ENCODE results near the gene CASP4.
"Not testable (repeated sequence)": the region's sequence is repeated elsewhere in the genome, so short reads cannot be mapped to it uniquely, and the experiment has no call there.

CASP4 gene

DNA sequence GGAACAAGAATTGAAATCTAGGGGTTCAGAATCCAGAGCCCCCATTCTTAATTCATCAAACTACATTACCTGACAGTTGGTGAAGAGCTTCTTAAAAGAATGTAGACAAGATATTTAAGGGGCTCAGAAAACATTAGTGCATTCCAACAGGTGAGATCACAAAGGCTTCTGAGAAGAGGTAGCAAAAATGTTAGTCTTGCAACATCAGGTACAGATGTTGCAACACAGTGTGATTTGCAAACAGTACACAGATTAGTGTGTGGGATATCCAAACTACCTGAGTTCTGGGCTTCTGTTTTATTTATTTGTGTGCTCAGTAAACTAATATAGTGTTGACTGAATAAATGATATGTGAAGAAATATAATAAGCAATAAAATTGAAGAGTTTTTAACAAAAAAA lies 11.8 kb downstream of the CASP4 start:
- no peak for DNase-seq (ENCODE audit: low read depth)

- DNase-seq (ENCODE audit: low read depth) = no peak
These were observed 21.5 kb downstream of the CASP4 start for GRCh38 chr11:104946907-104947306.

DNA sequence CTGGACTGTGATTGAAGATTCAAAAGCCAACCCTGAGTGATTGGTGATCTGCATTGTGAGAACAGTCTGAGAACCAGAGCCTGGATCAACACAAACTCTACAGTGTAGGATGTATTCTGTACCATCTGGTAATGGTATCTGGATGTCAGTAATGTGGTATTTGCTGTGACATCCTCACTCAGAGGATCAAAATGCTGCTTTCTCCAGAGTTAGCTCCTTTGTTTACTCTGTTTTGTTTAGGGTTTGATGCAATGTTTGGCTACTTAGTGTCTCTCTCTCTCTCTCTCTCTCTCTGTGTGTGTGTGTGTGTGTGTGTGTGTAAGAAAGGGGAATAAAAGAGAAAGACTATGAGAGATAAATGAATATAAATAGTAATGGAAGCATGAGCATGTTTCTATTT lies 24.3 kb downstream of the CASP4 start:
- no peak for DNase-seq (ENCODE audit: low read depth)

- DNase-seq (ENCODE audit: low read depth) = no peak
These were observed 24.8 kb downstream of the CASP4 start for GRCh38 chr11:104943561-104943960.

- DNase-seq (ENCODE audit: low read depth) = no peak
These were observed 33.8 kb downstream of the CASP4 start for GRCh38 chr11:104934594-104934993.

- DNase-seq (ENCODE audit: low read depth) = not testable (repeated sequence)
These were observed 34.3 kb downstream of the CASP4 start for GRCh38 chr11:104934073-104934472.

DNA sequence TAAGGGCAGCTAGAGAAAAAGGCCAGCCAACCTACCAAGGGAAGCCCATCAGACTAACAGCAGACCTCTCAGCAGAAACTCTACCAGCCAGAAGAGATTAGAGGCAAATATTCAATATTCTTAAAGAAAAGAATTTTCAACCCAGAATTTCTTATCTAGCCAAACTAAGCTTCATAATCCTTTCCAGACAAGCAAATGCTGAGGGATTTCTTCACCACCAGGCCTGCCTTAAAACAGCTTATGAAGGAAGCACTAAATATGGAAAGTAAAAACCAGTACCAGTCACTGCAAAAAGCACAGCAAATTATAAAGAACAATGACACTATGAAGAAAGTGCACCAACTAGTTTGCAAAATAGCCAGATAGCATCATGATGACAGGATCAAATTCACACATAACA lies 39.6 kb downstream of the CASP4 start:
- DNase-seq (ENCODE audit: low read depth) = no peak

DNA sequence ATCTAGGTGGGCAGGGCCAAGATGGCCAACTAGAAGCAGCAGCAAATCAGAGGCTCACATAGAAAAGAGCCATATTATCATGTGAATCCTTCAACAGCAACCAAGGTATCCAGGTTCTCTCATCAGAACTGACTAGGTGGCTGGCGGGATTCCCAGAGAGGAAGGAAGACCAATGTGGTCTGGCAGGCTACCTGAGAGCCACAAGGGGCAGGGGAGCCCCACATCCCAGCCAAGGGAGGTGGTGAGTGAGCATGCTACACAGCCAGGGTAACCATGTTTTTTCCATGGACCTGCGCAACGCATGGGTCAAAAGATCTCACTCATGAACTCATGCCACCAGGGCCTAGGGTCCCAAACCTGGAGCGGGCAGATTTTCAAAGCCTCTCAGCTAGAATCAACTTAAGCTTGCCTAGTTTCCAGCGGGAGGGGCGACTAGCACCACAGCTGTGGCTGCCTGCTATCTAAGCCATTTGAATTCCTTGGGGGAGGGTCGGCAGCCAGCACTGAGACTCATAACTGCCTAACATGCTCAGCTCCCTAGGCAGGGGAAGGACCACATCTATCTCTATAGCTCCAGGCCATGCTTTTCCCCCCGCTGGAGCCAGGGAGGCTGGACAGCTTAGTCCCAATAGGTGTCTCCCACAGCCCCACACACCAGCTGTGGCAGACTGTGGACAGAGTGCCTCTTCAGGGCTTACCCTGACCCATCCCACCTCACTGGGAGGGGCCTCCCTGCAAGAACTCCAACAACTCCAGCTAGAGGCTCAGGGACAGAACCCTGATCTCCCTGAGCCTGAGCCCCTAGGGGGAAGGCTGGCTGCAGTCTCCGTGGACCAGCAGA lies 41.4 kb downstream of the CASP4 start:
- no peak for DNase-seq (ENCODE audit: low read depth)

DNA sequence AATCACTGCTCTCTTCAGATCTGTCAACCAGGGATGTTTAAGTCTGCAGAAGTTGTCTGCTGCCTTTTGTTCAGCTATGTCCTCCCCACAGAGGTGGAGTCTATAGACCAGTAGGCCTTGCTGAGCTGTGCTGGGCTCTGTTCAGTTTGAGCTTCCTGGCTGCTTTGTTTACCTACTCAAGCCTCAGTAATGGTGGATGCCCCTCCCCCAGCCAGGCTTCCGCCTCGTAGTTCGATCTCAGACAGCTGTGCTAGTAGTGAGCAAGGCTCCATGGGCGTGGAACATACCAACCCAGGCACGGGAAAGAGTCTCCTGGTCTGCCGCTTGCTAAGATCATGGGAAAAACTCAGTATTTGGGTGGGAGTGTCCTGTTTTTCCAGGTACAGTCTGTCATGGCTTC lies 42.5 kb downstream of the CASP4 start:
- no peak for DNase-seq (ENCODE audit: low read depth)

DNA sequence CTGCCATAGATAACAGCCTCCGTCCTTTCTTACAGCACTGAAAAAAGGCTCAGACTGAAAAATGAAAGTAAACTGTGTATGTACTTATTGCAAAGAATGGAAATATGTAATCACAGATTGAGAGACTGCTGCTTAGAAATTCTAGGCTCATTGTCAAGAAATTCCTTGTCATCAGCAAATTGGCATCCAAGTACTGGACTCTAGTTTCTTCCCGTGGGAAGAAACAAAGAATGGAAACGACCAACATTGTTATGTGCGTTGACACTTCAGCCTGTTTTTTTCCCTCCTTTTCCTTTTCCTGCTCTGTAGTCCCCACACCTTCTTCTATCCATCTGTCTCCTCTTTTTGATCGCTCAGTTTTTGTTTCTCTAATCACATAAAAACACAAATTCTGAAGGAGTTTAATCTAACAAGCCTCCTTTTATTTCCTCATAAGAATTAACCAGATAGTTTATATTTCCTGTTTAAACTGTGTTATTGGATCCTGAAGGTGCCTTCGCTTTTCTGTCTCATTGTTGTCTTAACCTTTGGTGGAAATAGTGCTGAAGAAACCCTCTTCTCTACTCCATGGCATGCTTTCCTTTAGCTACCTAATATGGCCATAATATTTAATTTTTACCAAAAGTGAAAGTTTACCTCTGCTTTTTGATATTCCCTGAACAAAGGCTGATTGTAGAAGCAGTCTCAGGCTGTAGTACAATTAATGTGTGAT lies 50.1 kb downstream of the CASP4 start:
- DNase-seq (ENCODE audit: low read depth) = no peak

DNA sequence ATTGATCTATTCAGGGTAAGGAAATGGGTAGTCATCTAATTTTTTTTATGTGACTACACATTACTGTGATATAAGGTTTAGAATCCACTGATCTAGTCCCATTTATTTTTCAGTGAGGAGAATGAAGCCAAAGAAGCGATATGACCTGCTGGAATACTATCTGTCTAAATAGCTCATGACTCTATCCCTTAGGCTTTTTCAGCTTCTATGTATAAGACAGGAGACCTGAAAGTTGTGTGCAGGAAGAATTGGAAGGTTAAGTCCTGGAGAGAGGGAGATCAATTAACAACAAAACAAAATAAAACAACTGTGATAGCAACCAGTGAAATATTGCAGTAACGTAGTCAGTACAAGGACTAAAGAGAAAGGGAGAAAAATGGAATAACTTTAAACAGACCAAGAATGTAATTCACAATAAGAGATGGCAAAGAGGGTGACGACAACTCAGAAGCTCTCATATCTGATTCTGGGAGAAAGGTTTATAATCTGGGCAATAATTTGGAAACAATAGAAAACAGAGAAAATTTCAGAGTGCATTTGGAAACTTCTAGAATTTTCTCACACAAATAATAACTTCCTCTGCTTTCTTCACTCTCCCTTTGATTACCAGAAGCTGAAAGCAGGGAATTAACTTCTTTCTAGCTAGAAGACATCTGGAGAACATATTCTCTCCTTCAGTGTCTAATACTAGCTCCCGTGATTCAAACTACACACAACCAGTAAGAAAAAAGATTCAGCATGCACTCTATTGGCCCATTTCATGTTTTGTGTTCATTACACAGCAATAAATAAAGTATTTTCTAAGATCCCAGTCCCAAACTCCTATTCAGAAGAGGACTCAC lies 50.9 kb downstream of the CASP4 start:
- no peak for DNase-seq (ENCODE audit: low read depth)

DNA sequence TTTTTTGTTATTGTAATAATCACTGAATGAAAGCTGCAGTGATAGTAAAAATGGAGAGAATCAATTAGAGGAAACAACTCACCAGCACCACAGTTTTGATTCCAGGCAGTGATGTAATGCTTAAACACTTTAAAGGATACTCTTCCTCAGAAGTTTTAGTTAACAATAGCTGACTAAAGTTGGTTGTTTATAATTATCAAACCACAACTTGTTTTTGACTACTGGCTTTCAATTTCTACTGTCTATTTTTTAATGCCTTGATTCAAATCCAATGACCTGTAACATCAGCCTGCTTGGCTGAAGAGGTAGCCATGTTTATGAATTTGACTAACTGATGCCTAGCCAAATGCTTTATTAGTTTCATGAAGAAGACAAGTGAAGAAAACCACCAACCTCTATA lies 51.9 kb downstream of the CASP4 start:
- DNase-seq (ENCODE audit: low read depth) = no peak

DNA sequence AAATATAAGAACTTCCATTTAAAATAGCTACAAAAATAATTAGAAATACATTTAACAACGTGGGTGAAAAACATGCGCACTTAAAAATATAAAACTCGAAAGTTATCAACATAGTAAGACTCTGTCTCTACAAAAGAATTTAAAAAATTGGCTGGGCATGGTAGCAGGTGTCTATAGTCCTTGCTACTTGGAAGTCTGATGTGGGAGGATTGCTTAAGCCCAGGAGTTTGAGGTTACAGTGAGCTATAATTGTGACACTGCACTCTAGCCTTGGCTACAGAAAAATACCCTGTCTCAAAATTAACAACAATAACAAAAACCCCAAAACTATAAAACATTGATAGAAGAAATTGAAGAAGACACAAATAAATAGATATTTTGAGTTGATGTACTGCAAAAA lies 56.3 kb downstream of the CASP4 start:
- no peak for DNase-seq (ENCODE audit: low read depth)

- no peak for DNase-seq (ENCODE audit: low read depth)
These were observed 60.2 kb downstream of the CASP4 start for GRCh38 chr11:104908186-104908531.

DNA sequence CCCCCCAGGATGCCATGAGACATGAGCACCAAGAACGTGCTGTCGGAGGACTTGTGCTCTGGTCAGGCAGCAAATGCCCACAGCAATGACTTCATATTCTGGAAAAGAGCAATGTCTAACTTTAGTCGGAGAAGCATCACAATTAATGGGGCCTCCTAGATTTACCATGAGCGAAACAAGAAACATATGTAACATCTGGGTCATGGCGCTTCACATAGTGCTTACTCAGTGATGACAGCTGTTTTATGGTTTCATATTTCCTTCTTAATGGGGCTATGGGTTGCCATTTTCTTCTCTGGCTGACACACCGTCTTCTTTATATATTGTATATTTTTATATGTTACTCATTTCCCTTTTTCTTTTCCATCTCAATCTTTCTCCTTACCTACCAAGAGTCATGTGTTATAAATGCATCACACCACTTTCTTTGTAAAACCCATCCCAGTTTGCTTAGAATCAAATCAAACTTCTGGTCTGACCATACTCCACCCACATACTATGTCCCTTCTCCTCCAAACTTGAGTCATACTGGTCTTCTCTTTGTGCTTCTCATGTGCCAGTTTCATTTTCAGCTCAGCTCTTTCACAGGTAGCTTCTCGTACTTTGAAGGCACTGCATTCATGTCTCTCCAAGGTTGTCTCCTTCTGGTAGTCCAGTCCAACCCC lies 60.7 kb downstream of the CASP4 start:
- DNase-seq (ENCODE audit: low read depth) = no peak

GRCh38 chr11:104905271-104905670 lies 63.1 kb downstream of the CASP4 start:
- DNase-seq (ENCODE audit: low read depth) = no peak

GRCh38 chr11:104899226-104899625 lies 69.1 kb downstream of the CASP4 start:
- DNase-seq (ENCODE audit: low read depth) = no peak

DNA sequence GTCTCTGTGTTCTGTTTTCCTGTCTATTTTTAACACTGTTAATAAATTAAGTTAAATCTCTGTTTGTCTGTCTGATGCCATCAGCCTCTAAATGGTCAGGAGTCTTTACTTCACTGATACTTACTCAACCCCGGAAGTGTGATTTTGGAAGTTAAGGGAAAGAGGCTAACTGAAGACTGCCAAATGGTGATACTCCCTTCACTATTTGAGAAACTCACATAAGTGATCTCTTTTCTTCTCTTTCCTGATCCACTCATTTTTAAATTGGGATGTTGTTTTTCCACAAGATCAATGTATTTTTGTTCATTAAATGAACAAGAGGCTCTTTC lies 69.7 kb downstream of the CASP4 start:
- DNase-seq (ENCODE audit: low read depth) = no peak

DNA sequence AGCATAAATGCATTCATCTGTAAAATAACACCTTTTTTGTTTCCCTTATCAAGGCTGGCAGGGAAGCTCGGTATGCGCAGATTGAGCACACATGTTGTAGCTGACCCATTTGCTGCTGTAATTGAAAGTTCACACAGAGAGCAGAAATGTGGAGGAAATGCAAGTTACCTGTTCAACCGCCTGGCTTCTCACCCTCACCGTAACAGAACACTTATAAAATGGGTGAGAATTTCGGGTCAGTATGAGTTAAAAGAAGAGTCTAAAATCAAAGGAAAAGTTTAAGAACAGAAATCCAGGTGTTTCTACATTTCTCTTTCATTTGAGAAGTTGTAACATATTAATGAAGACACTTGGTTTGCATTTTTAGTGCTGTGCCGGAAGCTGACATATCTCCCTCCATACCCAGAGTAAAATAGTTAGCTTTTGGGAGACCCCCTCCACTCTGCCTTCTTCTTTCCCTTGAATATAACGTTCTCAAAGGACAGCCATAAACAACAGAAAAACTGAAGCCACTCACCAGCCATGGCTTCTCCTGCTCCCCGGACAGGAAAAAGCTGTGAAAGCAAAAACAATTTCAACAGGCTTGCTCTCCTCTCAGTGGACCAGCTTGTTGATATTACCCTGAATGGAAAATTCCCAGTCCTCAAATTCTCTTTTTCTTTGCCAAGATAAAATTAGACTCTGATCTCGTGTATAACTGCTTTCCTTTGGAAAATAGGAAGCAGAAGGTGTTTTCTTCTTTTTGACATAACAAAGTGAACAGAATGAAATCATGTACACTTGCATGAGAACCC lies 70.3 kb downstream of the CASP4 start, which contains the start of gene CASP12:
CASP12 (minus strand) TSS at position 570 of the 794 bp plus-strand sequence.
- no peak for DNase-seq (ENCODE audit: low read depth)

- no peak for DNase-seq (ENCODE audit: low read depth)
These were observed 72.7 kb downstream of the CASP4 start for GRCh38 chr11:104895634-104896033.

GRCh38 chr11:104893876-104894275 lies 74.5 kb downstream of the CASP4 start:
- DNase-seq (ENCODE audit: low read depth) = no peak

Measured in stimulated activated CD8-positive, alpha-beta memory T cell treated with anti-CD3 and anti-CD28 coated beads, Interleukin-4, amount 100 ng/mL, for 24 hours (primary cell).